OCI-LY1 (cell line): ENCODE measurements around the gene LIME1.

Source experiments
- H2AFZ ChIP-seq: fragments of 200-600 bp; sonication (generic), shearing (Covaris generic); 2 replicates; pipeline ENCODE4 v1.6.0; 2014; ENCODE audit warnings: antibody characterized with exemption, mild to moderate bottlenecking, low read length
- H3F3A ChIP-seq: fragments of 200-600 bp; sonication (generic), shearing (Covaris generic); 2 replicates; pipeline ENCODE4 v1.6.0; 2014; ENCODE audit warnings: mild to moderate bottlenecking, antibody characterized with exemption, low read length, moderate library complexity; ENCODE audit not compliant: insufficient read depth
- H3K27ac ChIP-seq: fragments of 200-600 bp; sonication (generic); 2 replicates; pipeline ENCODE4 v1.5.1; 2014; ENCODE audit warnings: low read length, mixed run types, mild to moderate bottlenecking, low read depth; ENCODE audit not compliant: poor library complexity, severe bottlenecking
- H3K27me3 ChIP-seq: fragments of 200-600 bp; sonication (generic); 2 replicates; pipeline ENCODE4 v1.6.0; 2014; ENCODE audit warnings: antibody characterized with exemption, mild to moderate bottlenecking, low read length, moderate library complexity; ENCODE audit not compliant: insufficient read depth
- H3K36me3 ChIP-seq: fragments of 200-600 bp; sonication (generic); 2 replicates; pipeline ENCODE4 v1.6.1; 2014; ENCODE audit warnings: mild to moderate bottlenecking, antibody characterized with exemption, low read length, moderate library complexity, mixed read lengths; ENCODE audit not compliant: insufficient read depth
- H3K4me1 ChIP-seq: fragments of 200-600 bp; sonication (generic); 2 replicates; pipeline ENCODE4 v1.5.1; 2014; ENCODE audit warnings: mild to moderate bottlenecking, low read length, moderate library complexity; ENCODE audit not compliant: insufficient read depth, severe bottlenecking
- H3K4me2 ChIP-seq: fragments of 200-600 bp; sonication (generic), shearing (Covaris generic); 2 replicates; pipeline ENCODE4 v1.6.1; 2014; ENCODE audit warnings: low read length
- H3K4me3 ChIP-seq: fragments of 200-600 bp; sonication (generic); 2 replicates; pipeline ENCODE4 v1.5.1; 2014; ENCODE audit warnings: low read length, low read depth, mild to moderate bottlenecking, mixed read lengths; ENCODE audit not compliant: poor library complexity, severe bottlenecking
- H3K79me2 ChIP-seq: fragments of 200-600 bp; shearing (Covaris generic); 2 replicates; pipeline ENCODE4 v1.6.1; 2016; ENCODE audit warnings: mixed run types, low read length, mixed read lengths; ENCODE audit not compliant: insufficient read depth
- H3K9ac ChIP-seq: fragments of 200-600 bp; sonication (generic), shearing (Covaris generic); 2 replicates; pipeline ENCODE4 v1.6.1; 2014; ENCODE audit warnings: mild to moderate bottlenecking, low read length, mixed read lengths
- H3K9me2 ChIP-seq: fragments of 200-600 bp; sonication (generic), shearing (Covaris generic); 2 replicates; pipeline ENCODE4 v1.6.1; 2014; ENCODE audit warnings: low read depth, mild to moderate bottlenecking, low read length, mixed read lengths
- H3K9me3 ChIP-seq: fragments of 200-600 bp; shearing (Covaris generic); 2 replicates; pipeline ENCODE4 v1.6.1; 2014; ENCODE audit warnings: low read length, mixed read lengths
- H4K20me1 ChIP-seq: fragments of 200-600 bp; sonication (generic), shearing (Covaris generic); 2 replicates; pipeline ENCODE4 v1.6.0; 2016; ENCODE audit warnings: mild to moderate bottlenecking, low read length; ENCODE audit not compliant: insufficient read depth
- EZH2 ChIP-seq: fragments of 200-600 bp; sonication (generic), shearing (Covaris generic); IDR thresholded peaks from 2 replicates; pipeline ENCODE4 v1.8.0; 2017; ENCODE audit warnings: borderline replicate concordance, mixed run types, mild to moderate bottlenecking, antibody characterized with exemption, low read length, moderate library complexity, mixed read lengths
- TF ChIP-seq, protein P1 (sequence below): fragments of 200-600 bp; sonication (generic), shearing (Covaris generic); IDR thresholded peaks from 2 replicates; pipeline ENCODE4 v1.5.1; 2017; ENCODE audit warnings: mild to moderate bottlenecking, antibody characterized with exemption, low read length, moderate library complexity, mixed read lengths

LIME1 gene

DNA sequence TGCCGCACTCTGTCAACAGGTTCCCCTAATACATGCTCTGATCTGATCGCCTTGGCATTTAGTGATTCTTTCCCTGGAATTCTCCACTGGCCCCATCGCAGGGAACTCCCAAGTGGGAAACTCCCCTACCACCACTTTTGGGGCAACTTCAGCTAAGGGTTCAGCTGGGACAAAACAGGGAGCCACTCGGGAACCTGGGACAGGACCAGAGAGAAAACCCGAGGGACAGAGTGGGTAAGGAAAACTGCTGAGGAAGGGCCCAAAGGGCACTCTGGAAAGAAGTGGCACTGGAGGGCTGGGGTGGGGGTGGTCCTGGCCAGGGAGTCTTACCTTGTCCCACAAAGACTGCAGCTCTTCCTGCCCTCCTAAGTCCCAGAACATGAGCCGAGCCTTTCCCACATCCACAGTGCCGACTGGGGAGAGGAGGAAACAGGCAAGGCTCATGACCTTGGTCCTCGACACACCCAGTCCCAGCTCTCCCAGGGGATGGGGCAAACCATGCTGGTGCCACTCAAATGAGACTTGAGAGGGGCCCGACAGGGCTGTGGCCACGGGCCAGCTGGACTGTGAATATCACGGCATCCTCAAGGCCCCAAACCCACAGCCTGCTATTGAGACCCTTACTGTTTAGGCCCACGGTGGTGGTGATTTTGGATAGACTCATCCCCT is 30.3 kb upstream of the LIME1 start:
- peaks cover 3% of the 10 kb centered on the region; the same call in 1 of the 2 replicates for H3K79me2 ChIP-seq
- H3K4me2 ChIP-seq, result peak overlapping the region; percentile 99
- H3K9me3 ChIP-seq, result 0 out of 2 replicates have a peak, but pooled peaks cover under 1% of the 10 kb centered on the region
- no peaks in the 10 kb centered on the region for H3K27me3 ChIP-seq
- H3K27ac ChIP-seq, result no peak overlapping the region
- peak overlapping the region; percentile 97 for H3K4me3 ChIP-seq
- H3K9me2 ChIP-seq, result no peaks in the 10 kb centered on the region
- H3K36me3 ChIP-seq, result peaks cover 50% of the 10 kb centered on the region
- no peaks in the 10 kb centered on the region for H3F3A ChIP-seq
- H3K4me1 ChIP-seq, result peaks cover 21% of the 10 kb centered on the region
- no peak overlapping the region for H2AFZ ChIP-seq
- no peaks in the 10 kb centered on the region for H4K20me1 ChIP-seq
- TF ChIP-seq, protein P1, sequence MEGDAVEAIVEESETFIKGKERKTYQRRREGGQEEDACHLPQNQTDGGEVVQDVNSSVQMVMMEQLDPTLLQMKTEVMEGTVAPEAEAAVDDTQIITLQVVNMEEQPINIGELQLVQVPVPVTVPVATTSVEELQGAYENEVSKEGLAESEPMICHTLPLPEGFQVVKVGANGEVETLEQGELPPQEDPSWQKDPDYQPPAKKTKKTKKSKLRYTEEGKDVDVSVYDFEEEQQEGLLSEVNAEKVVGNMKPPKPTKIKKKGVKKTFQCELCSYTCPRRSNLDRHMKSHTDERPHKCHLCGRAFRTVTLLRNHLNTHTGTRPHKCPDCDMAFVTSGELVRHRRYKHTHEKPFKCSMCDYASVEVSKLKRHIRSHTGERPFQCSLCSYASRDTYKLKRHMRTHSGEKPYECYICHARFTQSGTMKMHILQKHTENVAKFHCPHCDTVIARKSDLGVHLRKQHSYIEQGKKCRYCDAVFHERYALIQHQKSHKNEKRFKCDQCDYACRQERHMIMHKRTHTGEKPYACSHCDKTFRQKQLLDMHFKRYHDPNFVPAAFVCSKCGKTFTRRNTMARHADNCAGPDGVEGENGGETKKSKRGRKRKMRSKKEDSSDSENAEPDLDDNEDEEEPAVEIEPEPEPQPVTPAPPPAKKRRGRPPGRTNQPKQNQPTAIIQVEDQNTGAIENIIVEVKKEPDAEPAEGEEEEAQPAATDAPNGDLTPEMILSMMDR, result no peak
- no peak for TF ChIP-seq EZH2
- peak overlapping the region; percentile 94; the same call in 1 of the 2 replicates for H3K9ac ChIP-seq

DNA sequence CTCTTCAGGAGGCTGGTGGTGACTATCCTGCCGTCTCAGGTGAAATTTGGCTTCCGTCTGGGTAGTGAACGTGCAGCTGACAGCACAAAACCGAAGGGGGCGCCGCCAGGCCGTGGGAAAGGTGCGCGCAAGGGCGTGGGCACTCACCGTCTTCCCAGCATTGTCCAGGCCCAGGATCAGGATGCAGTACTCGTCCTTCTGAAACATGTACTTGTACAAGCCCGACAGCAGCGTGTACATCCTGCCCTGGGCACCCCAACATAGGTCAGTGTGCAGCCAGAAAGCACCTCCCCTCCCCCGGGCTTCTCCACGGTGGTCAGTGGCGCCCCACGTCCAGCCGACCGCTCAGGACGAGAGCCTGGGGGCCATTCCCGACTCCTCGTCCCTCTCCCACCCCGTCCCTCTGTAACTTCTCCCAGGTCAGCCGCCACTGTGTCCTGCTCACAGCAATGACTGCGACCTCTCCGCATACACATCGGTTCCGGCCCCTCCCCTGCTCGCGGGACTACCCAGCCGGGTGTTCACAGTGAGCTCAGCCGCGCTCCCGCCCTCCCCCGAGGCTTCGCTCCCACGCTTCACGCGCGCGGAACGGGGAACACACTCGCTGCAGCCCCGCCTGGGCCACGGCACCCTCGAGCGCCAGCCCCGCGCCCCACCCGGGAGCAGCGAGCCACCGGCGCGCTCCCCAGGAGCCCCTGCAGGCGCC is 29.5 kb upstream of the LIME1 start:
- Histone ChIP-seq H3K9me3 (peaks cover 5% of the 10 kb centered on the region), H3K9ac (peak overlapping the region; percentile 94), H2AFZ (no peak overlapping the region), H3K9me2 (no peaks in the 10 kb centered on the region), H3K27me3 (no peaks in the 10 kb centered on the region), H3F3A (no peaks in the 10 kb centered on the region), H3K79me2 (peaks cover 3% of the 10 kb centered on the region), H3K36me3 (peaks cover 59% of the 10 kb centered on the region), H3K4me3 (peak overlapping the region; percentile 97), H3K4me1 (peaks cover 21% of the 10 kb centered on the region), H3K4me2 (peak overlapping the region; percentile 99), H3K27ac (no peak overlapping the region), H4K20me1 (no peaks in the 10 kb centered on the region)
- no peak for TF ChIP-seq EZH2
- TF ChIP-seq, protein P1, result peak; percentile 80

DNA sequence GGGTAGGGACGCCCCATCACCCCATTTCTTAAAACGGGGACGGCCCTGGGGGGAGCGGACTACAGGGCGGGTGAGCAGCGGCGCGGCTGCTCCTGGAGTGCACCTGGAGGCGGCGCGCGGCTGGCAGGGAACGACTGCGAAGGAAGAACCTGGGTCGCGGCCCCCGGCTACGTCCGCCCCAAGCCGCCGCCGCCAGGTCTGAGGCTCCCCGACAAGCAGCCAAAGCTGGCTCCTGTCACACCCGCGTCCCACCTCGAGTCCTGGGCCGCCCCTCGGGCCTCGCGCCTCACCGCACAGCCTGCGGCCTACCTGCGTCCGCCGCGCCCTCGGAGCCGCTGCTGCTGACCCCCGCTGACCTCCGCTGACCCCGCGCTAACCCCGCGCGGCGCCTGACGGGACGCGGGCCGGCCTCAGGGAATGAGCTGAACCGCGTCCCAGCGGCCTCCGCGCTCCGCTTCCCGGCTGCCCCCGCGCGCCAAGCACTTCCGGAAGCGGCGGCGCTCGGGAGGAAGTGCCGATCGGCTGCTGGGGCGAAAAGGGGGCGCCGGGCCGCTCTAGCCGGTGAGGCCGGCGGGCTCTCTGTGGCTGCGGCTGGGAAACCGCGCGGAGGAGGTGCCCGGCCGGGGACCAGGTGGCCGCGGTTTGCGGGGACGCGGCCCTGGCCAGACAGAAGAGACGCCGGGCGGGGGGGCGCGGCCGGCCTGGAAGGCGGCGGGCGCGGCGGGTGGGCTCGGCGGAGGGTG is 28.7 kb upstream of the LIME1 start, which contains the start of the genes ARFRP1 and ZGPAT:
ARFRP1 (minus strand) TSS at position 419 of the 743 bp plus-strand sequence. CDS start 885 bp downstream, outside the sequence.
ZGPAT (plus strand) TSS at position 482 of the 743 bp plus-strand sequence. CDS start 542 bp downstream, outside the sequence.
- H3K27me3 ChIP-seq, result no peaks in the 10 kb centered on the region
- TF ChIP-seq EZH2, result no peak
- TF ChIP-seq, protein P1, result no peak
- no peak within 1 kb of the TSS for H2AFZ ChIP-seq
- peaks cover 21% of the 10 kb centered on the region for H3K4me1 ChIP-seq
- H3K79me2 ChIP-seq, result peaks cover 7% of the 10 kb centered on the region
- H3K36me3 ChIP-seq, result peaks cover 66% of the 10 kb centered on the region
- no peaks in the 10 kb centered on the region for H3F3A ChIP-seq
- H3K4me3 ChIP-seq, result peak within 1 kb of the TSS; percentile 97
- H3K4me2 ChIP-seq, result peak within 1 kb of the TSS; percentile 99
- H4K20me1 ChIP-seq, result no peaks in the 10 kb centered on the region
- no peaks in the 10 kb centered on the region for H3K9me2 ChIP-seq
- peaks cover 9% of the 10 kb centered on the region for H3K9me3 ChIP-seq
- no peak within 1 kb of the TSS for H3K27ac ChIP-seq
- peak within 1 kb of the TSS; percentile 94 for H3K9ac ChIP-seq
